IPS DF 4.7 (cell line): ENCODE measurements around the gene TRIM36.

Source experiments
- DNase-seq: peaks from one replicate; pipeline ENCODE4 v3.0.0-alpha.2; 2013; ENCODE audit warnings: low spot score; ENCODE audit errors: extremely low read depth

TRIM36 gene

GRCh38 chr5:115168829-115169486, 750 bp downstream of the TRIM36 start:
- no peak for DNase-seq

DNA sequence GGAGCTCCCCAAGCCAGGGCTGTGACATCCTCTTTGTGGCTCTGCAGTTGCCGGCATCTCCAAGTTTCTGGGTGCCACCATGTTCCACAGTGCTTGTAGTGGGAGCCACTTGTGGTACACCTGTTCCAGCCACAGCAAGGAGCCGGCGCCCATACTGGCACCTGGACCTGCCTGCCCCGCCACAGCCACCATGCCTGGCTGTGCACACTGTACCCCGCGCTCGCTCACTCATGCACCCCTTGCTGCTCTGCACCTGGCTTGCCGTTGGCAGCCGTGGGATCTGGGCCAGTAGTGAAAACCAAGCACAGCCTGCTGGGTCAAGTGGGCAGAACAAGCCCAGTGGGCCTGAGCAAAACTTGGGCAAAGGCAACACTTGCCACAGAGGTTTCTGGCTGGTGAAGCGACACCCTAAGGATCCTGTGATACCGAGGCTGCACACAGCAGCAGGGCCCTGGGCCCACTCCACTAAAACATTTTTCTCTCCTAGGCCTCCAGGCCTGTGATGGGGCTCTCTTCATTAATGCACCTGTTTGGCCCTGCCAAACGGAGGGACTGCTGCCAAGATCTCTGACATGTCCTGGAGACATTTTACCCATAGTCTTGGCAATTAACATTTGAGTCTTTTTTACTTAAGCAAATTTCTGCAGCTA, 2.8 kb downstream of the TRIM36 start:
- DNase-seq: no peak

GRCh38 chr5:115165790-115166189, 3.9 kb downstream of the TRIM36 start:
- DNase-seq: no peak

- no peak for DNase-seq
Observed at GRCh38 chr5:115160975-115161475, 8.7 kb downstream of the TRIM36 start.

DNA sequence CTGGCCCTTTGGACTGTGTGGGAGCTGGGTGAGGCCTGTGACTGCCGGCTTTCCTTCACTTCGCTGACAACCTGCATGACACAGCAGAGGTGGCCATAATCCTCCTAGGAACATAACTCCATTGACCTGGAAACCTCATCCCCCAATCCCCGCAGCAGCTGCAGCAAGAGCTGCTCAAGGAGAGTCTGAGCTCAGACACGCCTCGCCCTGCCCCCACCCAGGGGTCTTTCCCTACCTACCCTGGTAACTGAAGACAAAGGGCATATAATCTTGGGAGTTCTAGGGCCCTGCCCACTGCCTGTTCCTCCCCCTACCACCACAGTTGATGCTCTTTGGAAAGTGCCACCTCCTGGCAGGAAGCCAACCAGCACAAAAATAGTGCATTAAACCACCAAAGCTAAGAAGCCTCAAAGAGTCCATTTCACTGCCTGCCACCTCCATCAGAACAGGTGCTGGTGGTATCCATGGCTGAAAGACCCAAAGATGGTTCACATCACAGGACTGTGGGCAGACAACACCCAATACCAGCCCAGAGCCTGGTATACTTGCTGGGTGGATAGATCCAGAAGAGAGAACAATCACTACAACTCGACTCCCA, 18.4 kb downstream of the TRIM36 start:
- no peak for DNase-seq

DNA sequence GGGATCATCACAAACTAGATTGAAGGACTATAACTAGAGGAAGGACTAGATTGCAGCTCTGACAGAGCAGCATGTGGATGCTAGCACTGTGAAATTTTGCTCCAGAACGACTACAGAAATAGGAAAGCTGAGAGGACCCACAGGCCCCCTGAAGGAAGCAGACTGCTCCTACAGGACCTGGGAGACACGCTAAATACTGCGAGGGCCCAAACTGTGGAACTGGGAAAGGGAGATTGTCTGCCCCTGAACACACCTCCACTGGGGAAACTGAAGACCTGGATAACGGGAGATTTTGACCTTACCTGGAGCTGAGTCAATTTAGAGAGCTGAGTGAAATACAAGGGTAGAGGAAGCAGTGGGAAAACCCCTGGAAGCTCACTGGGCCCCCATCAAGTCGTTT, 19.2 kb downstream of the TRIM36 start:
- DNase-seq: no peak

- DNase-seq: no peak
Observed at GRCh38 chr5:115147052-115147451, 22.7 kb downstream of the TRIM36 start.

DNA sequence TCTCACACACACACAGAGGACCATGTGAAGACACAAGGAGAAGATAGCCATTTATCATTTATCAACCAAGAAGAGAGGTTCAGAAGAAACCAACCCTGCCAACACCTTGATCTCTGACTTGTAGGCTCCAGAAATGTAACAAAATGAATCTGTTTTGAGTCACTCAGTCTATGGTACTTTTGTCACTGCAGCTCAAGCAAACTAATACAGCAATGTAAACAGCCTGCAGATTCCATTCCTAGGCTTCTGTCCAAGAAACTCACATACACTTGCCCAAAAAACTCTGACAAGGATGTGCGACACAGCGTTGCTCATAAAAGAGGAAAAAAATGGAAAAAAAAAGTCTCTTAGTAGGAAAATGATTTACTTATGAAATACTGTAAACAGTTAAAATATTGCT, 33.4 kb downstream of the TRIM36 start:
- DNase-seq: no peak

- DNase-seq: no peak
Observed at GRCh38 chr5:115132465-115132864, 37.2 kb downstream of the TRIM36 start.

DNA sequence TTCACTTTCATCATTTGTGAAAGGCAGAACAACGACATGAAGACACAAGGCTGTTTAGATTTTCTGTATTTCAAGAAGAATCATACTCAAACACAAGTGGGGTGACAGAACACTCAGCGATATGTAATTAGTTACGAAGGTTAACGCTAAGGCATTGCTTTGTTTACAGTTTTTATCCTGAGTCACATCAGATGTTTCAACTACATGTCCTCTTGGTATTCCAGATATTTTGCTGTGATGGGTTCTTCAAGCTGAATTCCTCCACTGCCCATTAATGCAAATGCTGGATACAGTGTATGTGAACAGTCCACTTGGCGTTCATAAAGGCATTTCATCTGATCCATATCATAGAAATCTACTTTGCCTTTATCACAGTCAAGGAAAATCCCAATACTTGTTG, 43.4 kb downstream of the TRIM36 start:
- no peak for DNase-seq

DNA sequence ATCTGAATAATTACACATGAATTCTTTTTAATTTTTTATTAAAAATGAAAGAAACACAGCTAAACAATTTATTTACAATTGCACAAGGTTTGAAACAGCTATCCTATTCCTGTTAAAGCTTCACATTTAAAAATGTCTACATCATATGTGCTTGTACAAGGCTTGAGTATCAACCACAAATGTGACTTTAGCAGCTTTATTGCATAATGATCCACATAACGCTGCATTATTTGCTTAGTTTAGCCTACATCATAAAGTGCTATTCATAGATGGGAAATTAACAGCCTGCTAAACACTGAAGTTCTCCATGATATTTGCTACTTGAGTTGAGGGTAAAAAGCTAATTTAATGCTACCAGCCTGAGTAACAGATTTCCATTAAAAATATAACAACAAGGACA, 45.0 kb downstream of the TRIM36 start:
- DNase-seq: no peak

- no peak for DNase-seq
Observed at GRCh38 chr5:115116001-115116400, 53.7 kb downstream of the TRIM36 start.

- DNase-seq: no peak
Observed at GRCh38 chr5:115109840-115110239, 59.9 kb downstream of the TRIM36 start.

GRCh38 chr5:115109356-115109755, 60.4 kb downstream of the TRIM36 start:
- no peak for DNase-seq

DNA sequence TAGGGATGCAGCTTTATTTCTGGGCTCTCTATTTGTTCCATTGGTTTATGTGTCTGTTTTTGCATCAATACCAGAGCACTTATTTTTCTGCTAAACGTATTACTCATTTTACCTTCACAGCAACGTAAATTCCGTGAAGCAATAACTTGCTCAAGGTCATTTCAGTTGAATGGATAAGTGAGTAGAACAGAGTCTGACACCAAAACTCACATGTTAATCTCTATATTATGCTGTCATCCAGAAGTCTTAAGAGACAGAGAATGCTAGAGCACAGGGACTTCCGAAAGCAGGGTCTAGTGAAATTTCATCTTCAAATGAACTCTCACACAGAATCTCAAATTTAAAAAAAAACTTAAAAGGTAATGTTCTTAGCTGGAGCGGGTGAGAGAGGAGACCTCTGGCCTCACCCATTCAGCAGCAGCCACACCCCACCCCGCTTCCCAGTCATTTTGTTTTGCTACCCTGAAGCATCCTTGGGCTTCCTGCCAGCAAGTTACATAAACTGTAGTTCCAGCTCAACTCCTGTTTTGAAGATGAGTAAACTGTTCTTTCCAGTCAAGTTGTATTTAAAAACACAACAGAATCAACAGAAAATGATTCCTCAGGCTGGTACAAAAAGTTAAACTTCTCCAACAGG, 69.3 kb downstream of the TRIM36 start:
- no peak for DNase-seq

- DNase-seq: no peak
Observed at GRCh38 chr5:115098041-115098702, 71.5 kb downstream of the TRIM36 start.

- no peak for DNase-seq
Observed at GRCh38 chr5:115097236-115097635, 72.5 kb downstream of the TRIM36 start.

GRCh38 chr5:115096034-115096769, 73.5 kb downstream of the TRIM36 start:
- DNase-seq: no peak

DNA sequence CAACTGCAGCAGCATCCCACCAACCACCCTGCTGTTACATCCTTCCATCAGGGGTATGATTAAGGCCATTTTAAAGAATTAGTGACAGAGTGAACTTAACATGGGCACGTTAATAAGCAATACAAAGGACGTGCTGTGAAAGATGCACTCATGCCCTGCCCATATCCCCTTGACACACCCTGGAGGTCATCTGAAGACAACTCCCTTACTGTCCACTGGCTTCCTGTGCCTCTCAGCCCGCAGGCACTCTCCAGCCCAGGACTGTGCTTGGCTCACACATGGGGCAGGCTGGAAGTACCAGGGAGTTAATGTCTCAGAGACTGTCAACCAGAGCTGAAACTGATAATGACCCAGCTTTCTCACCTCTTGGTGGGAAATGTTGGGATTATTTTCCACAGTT, 81.8 kb downstream of the TRIM36 start:
- DNase-seq: no peak

DNA sequence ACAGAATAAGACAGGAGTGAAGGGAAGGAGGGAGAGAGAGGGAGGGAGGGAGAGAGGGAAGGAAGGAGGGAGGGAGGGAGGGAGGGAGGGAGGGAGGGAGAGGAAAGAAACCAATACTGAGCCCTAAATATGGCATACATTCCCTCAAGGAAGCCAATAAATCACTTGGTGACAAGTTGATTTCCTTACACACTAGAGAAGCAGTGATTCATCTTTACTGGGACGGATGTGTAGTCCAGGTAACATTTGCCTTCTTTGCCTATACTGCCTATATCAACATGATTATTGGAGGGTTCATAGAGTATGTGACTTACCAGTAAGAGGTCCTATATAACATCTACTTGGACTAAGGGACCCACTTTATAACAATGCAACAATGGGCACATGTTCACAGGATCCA, 83.2 kb downstream of the TRIM36 start:
- no peak for DNase-seq

- no peak for DNase-seq
Observed at GRCh38 chr5:115084246-115084793, 85.4 kb downstream of the TRIM36 start.
